Transverse colon (tissue), 4 donors: ENCODE measurements around the gene BACH2.

ENCODE experiments used
- CTCF ChIP-seq, 5 experiments: fragments of 200-600 bp in 3 of 5; fragments of 450-650 bp in 2 of 5; sonication (generic) in 3 of 5; IDR thresholded peaks; 1 replicate in 2 of 5; 2 replicates in 3 of 5; pipeline ENCODE4 v1.5.1; 2016 to 2017; ENCODE audit warnings: antibody characterized with exemption in 5 of 5, inconsistent platforms in 3 of 5, mild to moderate bottlenecking in 2 of 5, moderate library complexity in 1 of 5
- POLR2A ChIP-seq: fragments of 450-650 bp; IDR thresholded peaks from one replicate; pipeline ENCODE4 v1.6.1; 2016; ENCODE audit warnings: antibody characterized with exemption, mild to moderate bottlenecking, moderate library complexity
- POLR2AphosphoS5 ChIP-seq, 3 donors: sonication (generic); formaldehyde crosslinking; IDR thresholded peaks; one replicate each; pipeline ENCODE4 v1.6.1; 2016; ENCODE audit warnings: antibody characterized with exemption in 3 of 3

DNA sequence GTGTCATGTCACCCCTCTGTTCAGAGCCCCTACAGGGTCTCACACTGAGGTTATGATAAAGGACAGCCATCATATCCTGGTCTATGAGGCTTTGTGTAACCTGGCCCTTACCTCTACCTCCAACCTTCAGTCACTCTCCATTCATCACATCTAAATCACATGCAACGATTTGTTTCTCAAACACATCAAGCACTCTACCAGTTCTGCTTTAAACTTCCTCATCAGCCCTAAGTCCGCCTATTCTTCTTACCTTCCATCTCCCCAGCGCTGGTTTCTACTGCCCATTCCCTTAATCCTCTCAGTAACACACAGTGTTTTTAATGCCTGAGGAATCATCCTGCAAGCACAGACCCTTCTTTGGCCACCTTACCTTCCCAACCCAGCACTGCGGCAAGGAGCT is 17.9 kb upstream of the BACH2 start:
- TF ChIP-seq CTCF (IDR thresholded peaks at IDR 0.05) (no peak), POLR2A (no peak), POLR2AphosphoS5 (IDR thresholded peaks at IDR 0.05) (no peak)
